Liver (tissue), 9 donors: ENCODE results near the gene SYT13. TPM values are rescaled to one million over a fixed set of nuclear protein-coding genes. Genes with fewer than 3 reads are reported as not detected.

ENCODE experiments used
- DNase-seq: peaks from one replicate; pipeline ENCODE4 v3.0.0-alpha.2; 2017; ENCODE audit warnings: low spot score
- H3K27ac ChIP-seq, 2 donors: one replicate each; pipeline ENCODE4 v1.7.0; 2013; ENCODE audit warnings: inconsistent platforms in 2 of 2, low read length in 2 of 2, control low read depth in 1 of 2, low read depth in 1 of 2, mild to moderate bottlenecking in 1 of 2
- H3K27me3 ChIP-seq, 4 donors: one replicate each; pipeline versions ENCODE4 v1.6.1 to v1.7.0; 2013; ENCODE audit warnings: low read length in 3 of 4, inconsistent platforms in 1 of 4, mild to moderate bottlenecking in 1 of 4, moderate library complexity in 1 of 4; ENCODE audit not compliant: control insufficient read depth in 4 of 4, insufficient read depth in 4 of 4
- H3K36me3 ChIP-seq, 4 donors: one replicate each; pipeline versions ENCODE4 v1.6.1 to v1.7.0; 2013; ENCODE audit warnings: low read length in 3 of 4, mild to moderate bottlenecking in 3 of 4, low read depth in 1 of 4, moderate library complexity in 1 of 4; ENCODE audit not compliant: control insufficient read depth in 4 of 4, insufficient read depth in 3 of 4
- H3K4me1 ChIP-seq, 4 donors: one replicate each; pipeline versions ENCODE4 v1.6.1 to v1.7.0; 2013; ENCODE audit warnings: low read length in 3 of 4, mild to moderate bottlenecking in 3 of 4, moderate library complexity in 1 of 4; ENCODE audit not compliant: control insufficient read depth in 4 of 4, insufficient read depth in 4 of 4
- H3K4me3 ChIP-seq, 3 donors: one replicate each; pipeline versions ENCODE4 v1.6.1 to v1.7.0; 2013; ENCODE audit warnings: low read length in 3 of 3, control low read depth in 1 of 3, low read depth in 1 of 3, mild to moderate bottlenecking in 1 of 3
- H3K9ac ChIP-seq, 2 donors: one replicate each; pipeline ENCODE4 v1.7.0; 2013; ENCODE audit warnings: low read length in 2 of 2, mild to moderate bottlenecking in 2 of 2, moderate library complexity in 2 of 2, control low read depth in 1 of 2, low read depth in 1 of 2
- H3K9me3 ChIP-seq, 4 donors: one replicate each; pipeline versions ENCODE4 v1.6.1 to v1.7.0; 2013; ENCODE audit warnings: low read length in 3 of 4; ENCODE audit not compliant: control insufficient read depth in 4 of 4
- ATF3 ChIP-seq: IDR thresholded peaks from 2 replicates; pipeline ENCODE4 v1.6.1; 2016; ENCODE audit warnings: antibody characterized with exemption
- CTCF ChIP-seq: fragments of 150-350 bp; IDR thresholded peaks from 2 replicates; pipeline ENCODE4 v1.5.1; 2017; ENCODE audit warnings: improper control_type of control experiment, low read depth, low read length; ENCODE audit not compliant: missing input control
- EGR1 ChIP-seq, 2 donors: IDR thresholded peaks; 2 replicates each; pipeline ENCODE4 v1.6.1; 2016 to 2018; ENCODE audit warnings: antibody characterized with exemption in 2 of 2, low read depth in 2 of 2
- FOXA1 ChIP-seq: IDR thresholded peaks from 2 replicates; pipeline ENCODE4 v1.6.1; 2016; ENCODE audit warnings: antibody characterized with exemption
- FOXA2 ChIP-seq: IDR thresholded peaks from 2 replicates; pipeline ENCODE4 v1.6.1; 2016; ENCODE audit warnings: antibody characterized with exemption
- HNF4A ChIP-seq, 2 donors: conservative IDR thresholded peaks; 2 replicates each; pipeline ENCODE4 v1.6.1; 2016; ENCODE audit warnings: antibody characterized with exemption in 2 of 2, mild to moderate bottlenecking in 2 of 2
- JUND ChIP-seq, 2 donors: IDR thresholded peaks; 2 replicates each; pipeline ENCODE4 v1.6.1; 2016; ENCODE audit warnings: antibody characterized with exemption in 2 of 2
- MAX ChIP-seq: IDR thresholded peaks from 2 replicates; pipeline ENCODE4 v1.6.1; 2016; ENCODE audit warnings: antibody characterized with exemption
- RAD21 ChIP-seq, 2 donors: IDR thresholded peaks; 2 replicates each; pipeline ENCODE4 v1.6.1; 2016; ENCODE audit warnings: antibody characterized with exemption in 2 of 2, mild to moderate bottlenecking in 2 of 2
- REST ChIP-seq: IDR thresholded peaks from 2 replicates; pipeline ENCODE4 v1.6.1; 2016; ENCODE audit warnings: antibody characterized with exemption, mild to moderate bottlenecking
- RXRA ChIP-seq, 2 donors: IDR thresholded peaks; 2 replicates each; pipeline ENCODE4 v1.6.1; 2017 to 2018; ENCODE audit warnings: antibody characterized with exemption in 2 of 2, mild to moderate bottlenecking in 1 of 2
- SP1 ChIP-seq: IDR thresholded peaks from 2 replicates; pipeline ENCODE4 v1.6.1; 2018; ENCODE audit warnings: antibody characterized with exemption, mild to moderate bottlenecking
- ZBTB33 ChIP-seq: IDR thresholded peaks from 2 replicates; pipeline ENCODE4 v1.6.1; 2016; ENCODE audit warnings: antibody characterized with exemption
- WGBS: extraction: QIAGEN DNeasy Blood & Tissue Kit; methylation state at CpG from one replicate; pipeline ENCODE4 v1.1.7; 2013; 5-methylcytosine and 5-hydroxymethylcytosine counted together
- polyA plus RNA-seq, 2 donors: library from polyadenylated mRNA; stranded (reverse) in 1 of 2; unstranded in 1 of 2; fragments of 200-250 nt in 1 of 2; fragments of >200 nt in 1 of 2; fragmentation: Nextera tagmentation in 1 of 2; extraction: Ambion mirVana in 1 of 2; gene quantifications; one replicate each; pipeline versions ENCODE4 v1.2.1 to v1.2.3, GENCODE V29; 2013 to 2015
- total RNA-seq, 2 donors: library from RNA; depleted of rRNA; stranded (reverse); fragments of >200 nt; gene quantifications; one replicate each; pipeline ENCODE4 v1.2.3, GENCODE V29; 2014
- donor health status: healthy.
- donor health status: healthy.
- donor health status: healthy.
- donor health status: healthy.
- donor health status: healthy.

SYT13 gene
- total and polyA plus RNA-seq, 4 donors, result 0.05 to 0.33 (median 0.14) TPM

- Histone ChIP-seq H3K4me1 (no peaks in the 10 kb centered on the region), H3K27ac (no peak overlapping the region), H3K27me3 (peaks cover 0 to 9% (median 0%) of the 10 kb centered on the region in 4 donors), H3K9me3 (no peaks in the 10 kb centered on the region), H3K4me3 (no peak overlapping the region), H3K9ac (no peak overlapping the region), H3K36me3 (no peaks in the 10 kb centered on the region)
- TF ChIP-seq FOXA1 (no peak), FOXA2 (no peak), SP1 (no peak), EGR1 (IDR thresholded peaks at IDR 0.05; ENCODE audit: low read depth in 2 of 2) (no peak)
- WGBS, result 66% methylated on average over 11 of the region's 11 CpGs
- DNase-seq, result no peak
These were observed 21.2 kb downstream of the SYT13 start for GRCh38 chr11:45264839-45265515.

- Histone ChIP-seq H3K9ac (no peak overlapping the region), H3K9me3 (no peaks in the 10 kb centered on the region), H3K4me1 (no peaks in the 10 kb centered on the region), H3K36me3 (no peaks in the 10 kb centered on the region), H3K4me3 (no peak overlapping the region), H3K27ac (no peak overlapping the region), H3K27me3 (peaks cover 0 to 4% (median 0%) of the 10 kb centered on the region in 4 donors)
- 90% methylated on average over 3 of the region's 3 CpGs for WGBS
- no peak for DNase-seq
- TF ChIP-seq ZBTB33 (no peak), JUND (IDR thresholded peaks at IDR 0.05) (no peak), EGR1 (IDR thresholded peaks at IDR 0.05; ENCODE audit: low read depth in 2 of 2) (no peak), HNF4A (conservative IDR thresholded peaks at IDR 0.05) (no peak), CTCF (no peak), FOXA1 (no peak), MAX (no peak), RXRA (IDR thresholded peaks at IDR 0.05) (no peak), ATF3 (no peak), REST (no peak), RAD21 (IDR thresholded peaks at IDR 0.05) (no peak)
These were observed 22.4 kb downstream of the SYT13 start for GRCh38 chr11:45263773-45264172.
